ENCODE data around the gene NPPB.
A peak's percentile ranks its signal among the peaks of the same experiment; 100 is the strongest.

NPPB gene

DNA sequence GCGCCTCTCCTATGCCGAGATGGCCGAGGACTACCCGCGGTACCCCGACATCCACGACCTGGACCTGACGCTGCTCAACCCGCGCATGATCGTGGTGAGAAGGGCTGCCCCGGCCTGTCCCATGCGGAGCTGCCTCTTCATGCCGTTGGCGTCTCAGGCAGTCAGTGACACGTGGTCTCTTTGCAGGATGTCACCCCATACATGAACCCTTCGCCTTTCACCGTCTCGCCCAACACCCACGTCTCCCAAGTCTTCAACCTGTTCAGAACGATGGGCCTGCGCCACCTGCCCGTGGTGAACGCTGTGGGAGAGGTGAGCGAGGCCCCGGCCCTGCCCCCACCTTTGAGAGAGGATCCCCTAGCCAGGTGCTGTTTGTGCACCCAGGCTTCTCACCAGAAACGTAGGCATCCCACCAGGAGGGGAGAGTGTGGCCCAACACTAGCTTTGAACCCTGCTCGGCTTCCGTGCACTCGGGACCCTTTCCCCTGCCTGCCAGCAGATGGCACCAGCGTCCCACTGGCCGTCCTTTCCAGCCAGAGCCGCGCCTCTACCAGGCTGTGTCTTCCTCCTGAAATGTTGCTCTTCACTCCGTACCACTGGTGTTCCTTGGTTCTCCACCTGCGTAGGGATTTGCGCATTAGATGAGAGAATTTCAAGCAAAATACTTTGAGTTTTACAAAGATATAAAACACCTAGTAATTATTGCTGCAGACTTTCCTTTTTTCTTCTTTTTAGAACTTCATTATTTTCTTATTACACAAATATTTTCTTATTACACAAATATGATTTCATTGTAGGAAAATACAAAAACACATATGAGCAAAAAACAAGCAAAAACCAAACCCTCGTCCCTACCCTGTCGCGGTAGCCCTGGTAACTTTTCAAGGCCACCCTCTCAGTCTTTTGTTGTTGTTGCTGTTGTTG, 20.1 kb downstream of the NPPB start:
- DNase-seq (ENCODE audit: low read depth, low spot score): peak; percentile 48
- H3K4me3 ChIP-seq (ENCODE audit: low read length): no peak overlapping the region

DNA sequence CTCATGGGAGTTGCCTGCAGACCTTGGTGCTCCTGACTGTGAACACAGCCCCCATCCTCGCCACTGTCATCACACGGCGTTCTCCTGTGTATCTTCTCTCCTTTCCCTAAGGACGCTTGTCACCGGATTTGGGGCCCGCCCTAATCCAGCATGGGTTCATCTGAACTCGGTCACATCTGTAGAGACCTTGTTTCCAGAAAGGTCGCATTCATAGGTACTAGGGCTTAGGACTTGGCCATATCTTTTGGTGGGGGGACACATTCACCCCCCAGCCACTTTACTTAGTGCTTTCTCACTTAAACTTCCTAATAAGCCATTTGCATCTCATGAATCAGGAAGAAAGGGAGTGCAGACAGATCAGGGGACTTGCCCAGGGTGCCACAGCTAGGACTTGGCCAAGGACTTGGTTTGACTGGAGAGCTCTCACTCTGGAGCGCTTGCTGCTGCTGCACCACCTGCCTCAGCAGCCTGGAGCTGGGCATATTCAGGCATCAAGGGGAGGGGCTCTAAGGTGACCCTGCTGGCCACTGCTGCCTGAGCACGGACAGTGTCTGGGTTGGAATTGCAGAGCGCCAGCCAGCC, 20.9 kb downstream of the NPPB start:
- DNase-seq (ENCODE audit: low read depth, low spot score): no peak
- no peak overlapping the region for H3K4me3 ChIP-seq (ENCODE audit: low read length)

DNA sequence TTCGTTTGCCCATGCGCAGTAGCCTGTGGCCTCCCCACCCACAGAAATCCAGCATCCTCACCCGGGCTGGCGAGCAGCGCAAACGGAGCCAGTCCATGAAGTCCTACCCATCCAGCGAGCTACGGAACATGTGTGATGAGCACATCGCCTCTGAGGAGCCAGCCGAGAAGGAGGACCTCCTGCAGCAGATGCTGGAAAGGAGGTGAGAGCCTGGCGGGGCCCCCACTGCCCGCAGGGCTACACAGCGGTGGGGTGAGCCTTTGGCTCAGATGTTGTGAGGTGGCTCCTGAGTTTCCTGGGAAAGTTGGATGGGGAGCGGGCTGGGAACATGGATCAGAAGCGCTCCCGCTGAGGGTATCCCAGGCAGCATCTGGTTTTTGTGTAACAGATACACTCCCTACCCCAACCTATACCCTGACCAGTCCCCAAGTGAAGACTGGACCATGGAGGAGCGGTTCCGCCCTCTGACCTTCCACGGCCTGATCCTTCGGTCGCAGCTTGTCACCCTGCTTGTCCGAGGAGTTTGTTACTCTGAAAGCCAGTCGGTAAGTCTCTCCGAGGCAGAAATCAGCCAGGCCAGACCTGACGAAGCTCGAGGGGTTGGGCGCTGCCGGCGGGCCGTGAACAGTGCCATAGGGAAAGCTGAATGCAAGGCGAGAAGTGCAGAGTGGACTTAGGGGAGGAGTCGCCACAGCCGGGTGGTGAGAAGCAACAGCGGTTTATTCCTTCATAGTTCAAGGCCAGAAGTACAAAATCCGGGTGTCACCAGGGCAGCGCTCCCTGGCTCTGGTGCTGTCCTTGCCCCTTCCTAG, 21.6 kb downstream of the NPPB start:
- DNase-seq (ENCODE audit: low read depth, low spot score): no peak
- no peak overlapping the region for H3K4me3 ChIP-seq (ENCODE audit: low read length)

DNA sequence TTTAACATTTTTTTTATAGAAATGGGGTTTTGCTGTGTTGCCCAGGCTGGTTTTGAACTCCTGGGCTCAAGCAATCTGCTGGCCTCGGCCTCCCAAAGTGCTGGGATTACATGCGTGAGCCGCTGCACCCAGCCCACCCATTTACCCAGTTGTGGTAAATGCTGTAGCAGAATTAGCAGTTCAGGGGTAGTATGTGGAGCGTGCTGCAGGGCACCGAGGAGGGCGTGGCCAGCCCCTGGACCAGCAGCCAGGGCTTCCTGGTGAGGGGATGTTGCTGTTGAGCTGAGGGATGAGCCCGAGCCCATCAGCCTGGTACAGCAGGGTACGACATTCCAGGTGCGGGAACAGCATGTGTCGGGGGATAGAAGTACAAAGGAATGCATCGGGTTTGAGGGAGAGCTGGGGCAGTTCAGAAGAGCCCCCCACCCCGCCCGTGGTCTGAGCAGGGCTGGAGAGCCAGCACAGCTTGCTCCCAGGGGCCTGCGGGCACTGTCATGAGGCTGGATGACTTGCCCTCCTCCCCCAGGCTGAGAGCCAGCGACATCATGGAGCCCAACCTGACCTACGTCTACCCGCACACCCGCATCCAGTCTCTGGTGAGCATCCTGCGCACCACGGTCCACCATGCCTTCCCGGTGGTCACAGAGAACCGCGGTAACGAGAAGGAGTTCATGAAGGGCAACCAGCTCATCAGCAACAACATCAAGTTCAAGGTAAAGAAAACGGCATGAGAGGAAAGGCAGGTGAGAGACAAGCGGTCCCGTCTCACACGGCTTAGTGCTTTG, 23.1 kb downstream of the NPPB start:
- no peak overlapping the region for H3K4me3 ChIP-seq (ENCODE audit: low read length)
- no peak for DNase-seq (ENCODE audit: low read depth, low spot score)

DNA sequence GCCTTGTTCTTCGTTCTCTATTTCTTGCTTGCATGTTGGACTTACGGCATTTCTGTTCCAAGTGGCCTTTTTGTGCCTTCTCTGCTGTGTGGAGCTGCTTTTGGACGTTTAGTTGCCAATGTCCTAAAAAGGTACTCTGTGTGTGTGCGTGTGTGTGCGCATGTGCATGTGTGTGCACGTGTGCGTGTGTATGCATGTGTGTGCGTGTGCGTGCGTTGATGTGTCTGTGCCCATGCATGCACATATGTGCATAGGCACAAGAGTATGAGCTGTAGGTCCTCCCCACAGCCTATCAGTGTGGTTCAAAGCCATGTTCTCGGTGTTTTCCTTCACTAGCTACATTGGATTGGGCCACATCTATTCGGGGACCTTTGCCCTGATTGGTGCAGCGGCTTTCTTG, 24.8 kb downstream of the NPPB start:
- no peak for DNase-seq (ENCODE audit: low read depth, low spot score)
- no peak overlapping the region for H3K4me3 ChIP-seq (ENCODE audit: low read length)

DNA sequence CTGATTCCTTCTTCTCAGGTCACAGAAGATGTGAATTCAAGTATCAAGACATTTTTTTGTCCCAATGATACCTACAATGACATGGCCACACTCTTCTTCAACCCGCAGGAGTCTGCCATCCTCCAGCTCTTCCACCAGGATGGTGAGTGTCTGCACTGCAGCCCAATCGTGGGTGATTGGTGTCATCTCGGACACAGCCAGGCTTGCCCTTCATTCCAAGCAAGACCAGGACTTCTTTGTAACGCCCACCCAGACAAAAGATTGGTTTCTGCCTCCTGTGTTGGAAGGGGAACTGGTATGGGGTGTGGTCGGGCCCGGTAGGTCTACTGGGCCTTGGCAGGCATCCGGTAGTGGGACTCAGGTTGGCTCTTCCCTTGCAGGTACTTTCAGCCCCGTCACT, 25.2 kb downstream of the NPPB start:
- DNase-seq (ENCODE audit: low read depth, low spot score): no peak
- H3K4me3 ChIP-seq (ENCODE audit: low read length): no peak overlapping the region

DNA sequence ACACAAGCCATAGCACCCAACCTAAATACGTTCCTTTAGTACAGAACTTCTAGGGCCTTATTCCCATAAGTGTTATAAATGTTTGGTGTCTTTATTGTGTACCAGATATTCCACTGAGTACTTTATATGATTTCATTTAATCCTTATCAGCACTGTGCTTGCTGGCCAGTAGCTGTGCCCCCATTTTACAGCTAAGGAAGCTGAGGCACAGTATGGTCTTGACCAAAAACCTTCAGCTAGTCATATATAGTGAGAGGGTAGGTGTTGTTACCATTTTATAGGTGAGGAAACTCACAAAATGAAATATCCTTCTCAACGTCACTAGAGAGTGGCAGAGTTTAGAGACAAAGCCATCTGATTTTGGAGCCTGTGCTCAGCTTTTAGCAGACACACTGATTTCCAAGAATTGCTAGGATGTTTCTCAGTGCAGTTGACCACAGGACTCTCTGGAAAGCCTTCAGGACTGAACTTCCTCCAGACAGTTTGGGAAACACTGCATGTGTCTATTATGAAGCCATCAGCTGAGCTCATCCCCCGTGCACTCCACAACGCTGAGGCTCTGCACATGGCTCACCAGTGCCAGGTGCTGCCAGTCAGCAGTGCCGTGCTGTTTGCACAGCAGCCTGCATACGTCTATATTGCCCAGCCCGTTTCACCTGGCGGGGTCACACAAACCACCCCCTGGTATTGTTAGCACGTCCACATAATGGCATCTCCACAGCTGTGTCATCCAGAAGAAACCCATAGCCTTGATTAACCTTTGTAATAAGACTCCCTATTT, 26.6 kb downstream of the NPPB start:
- DNase-seq (ENCODE audit: low read depth, low spot score): no peak
- H3K4me3 ChIP-seq (ENCODE audit: low read length): no peak overlapping the region

DNA sequence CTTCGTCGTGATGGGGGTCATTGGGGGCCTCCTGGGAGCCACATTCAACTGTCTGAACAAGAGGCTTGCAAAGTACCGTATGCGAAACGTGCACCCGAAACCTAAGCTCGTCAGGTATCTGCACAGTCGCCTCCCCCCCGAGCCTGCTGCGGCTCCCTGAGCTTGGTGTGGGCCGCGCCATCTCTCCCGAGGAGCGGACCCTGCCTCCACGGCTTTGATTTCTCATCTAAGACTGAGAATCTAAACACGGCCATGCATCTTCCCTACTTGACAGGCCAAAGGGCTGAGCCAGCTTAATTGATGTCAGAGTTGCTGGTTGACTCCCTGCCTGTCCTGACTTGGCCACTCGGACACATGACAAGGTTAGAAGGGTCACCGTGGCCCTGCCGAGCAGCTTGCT, 30.2 kb downstream of the NPPB start:
- no peak for DNase-seq (ENCODE audit: low read depth, low spot score)
- H3K4me3 ChIP-seq (ENCODE audit: low read length): no peak overlapping the region

DNA sequence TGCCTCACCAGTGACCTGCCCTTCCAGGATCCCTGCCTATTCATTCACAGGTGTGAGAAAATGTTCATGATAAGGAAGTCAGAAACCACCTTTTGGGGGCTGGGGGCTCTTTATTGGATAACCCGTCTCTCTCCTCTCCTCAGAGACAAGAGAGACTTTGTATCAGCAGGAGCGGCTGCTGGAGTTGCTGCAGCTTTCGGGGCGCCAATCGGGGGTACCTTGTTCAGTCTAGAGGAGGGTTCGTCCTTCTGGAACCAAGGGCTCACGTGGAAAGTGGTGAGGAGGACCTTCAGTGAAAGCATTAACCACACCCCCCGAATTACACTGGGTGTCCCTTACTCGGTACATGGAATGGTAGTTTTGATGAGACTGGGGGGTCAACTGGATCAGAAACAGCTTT, 31.8 kb downstream of the NPPB start:
- H3K4me3 ChIP-seq (ENCODE audit: low read length): no peak overlapping the region
- no peak for DNase-seq (ENCODE audit: low read depth, low spot score)

DNA sequence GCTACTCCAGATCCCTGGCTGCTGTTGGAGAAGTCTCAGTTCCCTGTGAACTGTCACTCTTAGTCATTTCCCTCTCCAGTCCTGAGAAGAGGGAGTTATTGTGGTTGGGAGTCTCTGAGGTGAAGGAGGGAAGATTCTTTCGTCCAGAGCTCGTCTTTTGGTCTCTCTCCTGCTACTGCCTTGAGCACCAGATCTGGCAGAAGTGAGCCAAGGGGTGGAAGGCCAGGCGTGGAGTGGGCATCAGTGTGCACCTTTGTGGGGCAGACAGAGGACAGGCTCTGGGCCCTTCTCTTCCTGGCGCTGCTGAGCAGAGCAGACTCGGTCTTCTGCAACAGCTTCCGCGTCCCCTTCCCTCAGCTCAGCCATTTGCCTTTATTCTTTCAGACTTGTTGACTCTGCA, 33.6 kb downstream of the NPPB start:
- no peak overlapping the region for H3K4me3 ChIP-seq (ENCODE audit: low read length)
- no peak for DNase-seq (ENCODE audit: low read depth, low spot score)

DNA sequence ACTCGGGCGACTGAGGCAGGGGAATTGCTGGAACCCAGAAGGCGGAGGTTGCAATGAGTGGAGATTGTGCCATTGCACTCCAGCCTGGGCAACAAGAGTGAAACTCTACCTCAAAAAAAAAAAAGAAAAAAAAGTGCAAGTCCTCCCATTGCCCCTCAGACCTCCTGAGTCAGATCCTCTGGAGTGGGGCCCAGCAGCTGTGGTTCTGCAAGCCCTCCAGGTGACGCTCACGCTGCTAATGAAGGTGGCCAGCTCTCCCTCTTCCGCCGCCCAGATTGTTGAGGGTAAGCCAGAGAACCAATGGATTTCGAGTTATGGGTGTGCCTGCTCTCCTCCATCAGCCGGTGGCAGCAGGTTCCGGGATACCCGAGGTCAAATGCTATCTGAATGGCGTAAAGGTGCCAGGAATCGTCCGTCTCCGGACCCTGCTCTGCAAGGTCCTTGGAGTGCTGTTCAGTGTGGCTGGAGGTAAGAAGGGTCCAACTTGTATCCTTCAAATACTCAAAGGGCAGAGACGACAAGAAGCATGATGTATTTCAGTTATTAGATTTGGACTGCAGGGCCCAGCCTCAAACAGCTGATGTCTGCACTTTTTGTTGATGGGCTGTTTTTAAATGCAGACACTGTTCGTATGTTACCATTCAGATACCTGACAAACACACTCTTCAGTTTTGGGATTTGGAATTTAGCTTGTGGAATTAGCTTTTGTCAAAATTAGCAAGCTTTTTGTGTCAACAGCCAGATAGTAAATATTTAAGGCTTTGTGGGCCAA, 35.2 kb downstream of the NPPB start:
- no peak overlapping the region for H3K4me3 ChIP-seq (ENCODE audit: low read length)
- DNase-seq (ENCODE audit: low read depth, low spot score): no peak

DNA sequence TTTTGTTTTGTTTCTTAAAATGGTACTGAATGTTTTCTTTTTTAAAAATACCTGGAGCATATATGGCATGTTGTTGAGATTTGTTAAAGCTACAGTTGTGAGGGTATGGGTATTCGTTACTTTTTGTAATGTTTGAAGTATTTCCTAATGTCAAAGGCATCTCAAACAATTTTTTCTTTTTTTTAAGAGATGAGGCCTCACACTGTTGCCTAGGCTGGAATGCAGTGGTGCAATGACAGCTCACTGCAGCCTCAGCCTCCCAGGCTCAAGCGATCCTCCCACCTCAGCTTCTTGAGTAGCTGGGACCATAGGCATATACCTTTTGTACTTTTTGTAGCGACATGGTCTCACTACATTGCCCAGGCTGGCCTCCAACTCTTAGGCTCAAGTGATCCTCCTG, 36.7 kb downstream of the NPPB start:
- no peak for DNase-seq (ENCODE audit: low read depth, low spot score)
- no peak overlapping the region for H3K4me3 ChIP-seq (ENCODE audit: low read length)

DNA sequence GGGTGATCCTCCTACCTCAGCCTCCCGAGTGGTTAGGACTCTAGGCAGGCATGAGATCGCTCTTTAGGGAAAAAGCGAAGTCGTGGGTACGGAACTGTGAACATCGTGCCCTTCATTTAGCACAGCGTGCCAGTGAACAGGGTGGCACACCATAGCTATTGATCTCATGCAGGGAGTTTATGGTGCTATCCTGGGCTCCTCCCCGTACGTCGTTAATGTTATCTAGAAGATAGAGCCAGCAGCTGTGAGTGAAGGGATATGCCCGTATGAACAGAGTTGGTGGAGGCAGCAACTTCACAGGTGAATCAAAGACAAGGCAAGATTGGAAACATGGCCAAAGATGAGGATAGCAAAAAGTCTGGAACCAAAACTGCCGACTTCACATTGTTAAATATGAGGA, 41.6 kb downstream of the NPPB start:
- H3K4me3 ChIP-seq (ENCODE audit: low read length): no peak overlapping the region
- no peak for DNase-seq (ENCODE audit: low read depth, low spot score)

DNA sequence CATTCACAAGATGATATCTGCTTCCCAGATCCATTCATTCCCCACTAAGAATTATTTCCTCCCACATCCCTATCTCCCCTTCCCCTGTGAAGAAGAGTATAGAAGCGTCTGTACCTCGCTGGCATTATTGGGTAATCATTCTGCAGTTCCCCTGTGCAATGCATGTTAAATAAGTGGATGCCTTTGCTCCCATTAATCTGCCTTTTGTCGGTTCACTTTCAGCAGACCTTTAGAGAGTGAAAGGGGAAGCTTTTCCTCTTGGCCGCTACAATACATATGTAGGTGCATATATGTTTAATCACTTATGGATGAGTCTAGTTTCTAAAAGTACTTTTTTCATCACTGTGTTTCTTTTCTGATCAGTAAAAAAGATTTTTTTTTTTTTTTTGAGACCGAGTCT, 45.7 kb downstream of the NPPB start:
- DNase-seq (ENCODE audit: low read depth, low spot score): no peak
- no peak overlapping the region for H3K4me3 ChIP-seq (ENCODE audit: low read length)
